HG03432 (cell line): ENCODE measurements around the gene TRPM1.

Source experiments
- ATAC-seq: cut with Tn5 transposase; IDR thresholded peaks from one replicate; pipeline ENCODE4 v1.9.1; 2021; ENCODE audit warnings: mild to moderate bottlenecking, moderate library complexity; ENCODE audit not compliant: unreplicated experiment

The TRPM1 gene

GRCh38 chr15:31101262-31102038, at the start of gene TRPM1:
TSS of gene TRPM1 (minus strand) at chr15:31101725. CDS start at chr15:31081355, 20,370 bp downstream.
- no peak for ATAC-seq

GRCh38 chr15:31150732-31151231, 49.3 kb upstream of the TRPM1 start:
- ATAC-seq: no peak

- no peak for ATAC-seq
Observed at GRCh38 chr15:31149987-31150386, 48.5 kb upstream of the TRPM1 start.

GRCh38 chr15:31149088-31149505, 47.6 kb upstream of the TRPM1 start:
- ATAC-seq: no peak

GRCh38 chr15:31148297-31149087, 47.0 kb upstream of the TRPM1 start:
- ATAC-seq: no peak

GRCh38 chr15:31147944-31148296, 46.4 kb upstream of the TRPM1 start:
- no peak for ATAC-seq

GRCh38 chr15:31147456-31147855, 45.9 kb upstream of the TRPM1 start:
- no peak for ATAC-seq

GRCh38 chr15:31145271-31145911, 43.9 kb upstream of the TRPM1 start:
- no peak for ATAC-seq

GRCh38 chr15:31141792-31142191, 40.3 kb upstream of the TRPM1 start:
- ATAC-seq: no peak

GRCh38 chr15:31136607-31137328, 35.2 kb upstream of the TRPM1 start:
- no peak for ATAC-seq

GRCh38 chr15:31136016-31136415, 34.5 kb upstream of the TRPM1 start:
- no peak for ATAC-seq

GRCh38 chr15:31135523-31135922, 34.0 kb upstream of the TRPM1 start:
- no peak for ATAC-seq

- ATAC-seq: no peak
Observed at GRCh38 chr15:31133890-31134289, 32.4 kb upstream of the TRPM1 start.

- no peak for ATAC-seq
Observed at GRCh38 chr15:31131853-31132375, 30.4 kb upstream of the TRPM1 start.

GRCh38 chr15:31130576-31131237, 29.2 kb upstream of the TRPM1 start:
- ATAC-seq: no peak

- no peak for ATAC-seq
Observed at GRCh38 chr15:31129769-31130303, 28.3 kb upstream of the TRPM1 start.

- peak; percentile 74 for ATAC-seq
Observed at GRCh38 chr15:31128919-31129768, 27.6 kb upstream of the TRPM1 start.

- ATAC-seq: no peak
Observed at GRCh38 chr15:31128477-31128876, 27.0 kb upstream of the TRPM1 start.
